OCI-LY7 (cell line): ENCODE data around the gene INF2. TPM values are rescaled to one million over a fixed set of nuclear protein-coding genes. Genes with fewer than 3 reads are reported as not detected.

Experiments
- BruUV-seq: library from RNA; stranded (reverse); fragments of 400-500 nt; replicated peaks from 2 replicates; lab custom pipeline; 2021; lab: Mats Ljungman, UMichigan
- CTCF ChIA-PET: fragments of 300-600 bp; sonication (Branson Sonifier 250); formaldehyde crosslinking; loops from one replicate; lab custom pipeline; 2022; ENCODE audit warnings: antibody characterized with exemption; ENCODE audit not compliant: unreplicated experiment; lab: Charles Lee
- POLR2A ChIA-PET: fragments of 300-600 bp; sonication (Branson Sonifier 250); formaldehyde crosslinking; loops from one replicate; lab custom pipeline; 2022; ENCODE audit warnings: antibody characterized with exemption; lab: Charles Lee
- DNase-seq: peaks from one replicate; pipeline ENCODE4 v3.0.0-alpha.2; 2015; ENCODE audit warnings: low spot score
- H2AFZ ChIP-seq: fragments of 200-600 bp; sonication (generic), shearing (Covaris generic); 2 replicates; pipeline ENCODE4 v1.6.1; 2014; ENCODE audit warnings: mild to moderate bottlenecking, antibody characterized with exemption, low read length, moderate library complexity
- H3K27ac ChIP-seq: fragments of 200-600 bp; sonication (generic); 2 replicates; pipeline ENCODE4 v1.5.1; 2014; ENCODE audit warnings: mixed run types, low read depth, mild to moderate bottlenecking, moderate library complexity, low read length, inconsistent platforms; ENCODE audit not compliant: poor library complexity, severe bottlenecking
- H3K36me3 ChIP-seq: fragments of 200-600 bp; sonication (generic); 2 replicates; pipeline ENCODE4 v1.6.1; 2014; ENCODE audit warnings: mild to moderate bottlenecking, antibody characterized with exemption, low read length, moderate library complexity, mixed read lengths; ENCODE audit not compliant: insufficient read depth
- H3K4me1 ChIP-seq: fragments of 200-600 bp; sonication (generic); 2 replicates; pipeline ENCODE4 v1.5.1; 2014; ENCODE audit warnings: mild to moderate bottlenecking, low read length; ENCODE audit not compliant: insufficient read depth, poor library complexity, severe bottlenecking
- H3K4me2 ChIP-seq: fragments of 200-600 bp; sonication (generic); 2 replicates; pipeline ENCODE4 v1.6.1; 2014; ENCODE audit warnings: mild to moderate bottlenecking, low read length
- H3K4me3 ChIP-seq: fragments of 200-600 bp; sonication (generic); 2 replicates; pipeline ENCODE4 v1.5.1; 2014; ENCODE audit warnings: mild to moderate bottlenecking, low read depth, low read length; ENCODE audit not compliant: poor library complexity, severe bottlenecking
- H3K79me2 ChIP-seq: fragments of 200-600 bp; sonication (generic); 2 replicates; pipeline ENCODE4 v1.6.1; 2016; ENCODE audit warnings: low read depth, mild to moderate bottlenecking, low read length, moderate library complexity, mixed read lengths; ENCODE audit not compliant: insufficient read depth
- H3K9me2 ChIP-seq: fragments of 200-600 bp; sonication (generic); 2 replicates; pipeline ENCODE4 v1.6.1; 2016; ENCODE audit warnings: mild to moderate bottlenecking, low read length, mixed read lengths; ENCODE audit not compliant: insufficient read depth
- H3K9me3 ChIP-seq: fragments of 200-600 bp; sonication (generic); 2 replicates; pipeline ENCODE4 v1.6.1; 2014; ENCODE audit warnings: mild to moderate bottlenecking, mixed run types, low read length, mixed read lengths
- H4K20me1 ChIP-seq: fragments of 200-600 bp; sonication (generic); 2 replicates; pipeline ENCODE4 v1.6.1; 2014; ENCODE audit warnings: mild to moderate bottlenecking, antibody characterized with exemption, low read length, moderate library complexity, mixed read lengths; ENCODE audit not compliant: insufficient read depth
- CTCF ChIP-seq: fragments of 200-600 bp; sonication (generic); conservative IDR thresholded peaks from 2 replicates; pipeline ENCODE4 v1.5.1; 2014; ENCODE audit warnings: mild to moderate bottlenecking, antibody characterized with exemption, low read length, moderate library complexity, mixed read lengths
- EZH2phosphoT487 ChIP-seq: fragments of 200-600 bp; sonication (generic); IDR thresholded peaks from 2 replicates; pipeline ENCODE4 v1.6.1; 2018; ENCODE audit warnings: low read depth, borderline replicate concordance, mild to moderate bottlenecking, mixed run types, antibody characterized with exemption, low read length, moderate library complexity, mixed read lengths
- intact Hi-C: fragments of 100-400 bp; cut with micrococcal nuclease; formaldehyde crosslinking; loops from one replicate; pipeline ENCODE4 v1.10.0; 2022; ENCODE audit not compliant: unreplicated experiment
- total RNA-seq, 2 experiments: library from RNA; depleted of rRNA in 1 of 2; stranded (reverse); fragments of >200 nt in 1 of 2; shearing (Covaris generic) in 1 of 2; gene quantifications; 2 replicates each; pipeline ENCODE4 v1.2.3, GENCODE V29; 2014 to 2022

INF2 gene
- total RNA-seq, 2 experiments from 2014 or later: 39.4 to 51.6 TPM

GRCh38 chr14:104739546-104740516 lies 50.4 kb downstream of the INF2 start:
- no peaks in the 10 kb centered on the region for H3K79me2 ChIP-seq
- CTCF ChIA-PET: no interaction called here
- no peak for DNase-seq
- H3K4me2 ChIP-seq: no peak overlapping the region
- intact Hi-C loops: no loop called here
- H3K9me3 ChIP-seq: no peaks in the 10 kb centered on the region
- TF ChIP-seq EZH2phosphoT487: no peak
- TF ChIP-seq CTCF: no peak
- no peaks in the 10 kb centered on the region for H4K20me1 ChIP-seq
- POLR2A ChIA-PET: no interaction called here
- H3K36me3 ChIP-seq: no peaks in the 10 kb centered on the region
- no peak overlapping the region for H3K27ac ChIP-seq
- no peak overlapping the region for H3K4me3 ChIP-seq
- BruUV-seq: no TSS peak
- no peaks in the 10 kb centered on the region for H3K9me2 ChIP-seq
- no peak overlapping the region for H2AFZ ChIP-seq
- H3K4me1 ChIP-seq: no peaks in the 10 kb centered on the region

- Histone ChIP-seq H2AFZ (no peak overlapping the region), H3K9me3 (no peaks in the 10 kb centered on the region), H3K4me3 (no peak overlapping the region), H3K27ac (no peak overlapping the region), H3K9me2 (no peaks in the 10 kb centered on the region), H3K36me3 (no peaks in the 10 kb centered on the region), H4K20me1 (no peaks in the 10 kb centered on the region), H3K4me2 (no peak overlapping the region), H3K4me1 (no peaks in the 10 kb centered on the region), H3K79me2 (no peaks in the 10 kb centered on the region)
- no peak for DNase-seq
- TF ChIP-seq CTCF (no peak), EZH2phosphoT487 (no peak)
- BruUV-seq: no TSS peak
- ChIA-PET CTCF (no interaction called here), POLR2A (no interaction called here)
- intact Hi-C loops: no loop called here
Observed at GRCh38 chr14:104741108-104741802, 51.8 kb downstream of the INF2 start.
